Caco-2 (cell line): ENCODE measurements around the gene TMPRSS15. TPM values are rescaled to one million over a fixed set of nuclear protein-coding genes. Genes with fewer than 3 reads are reported as not detected.
A peak's percentile ranks its signal among the peaks of the same experiment; 100 is the strongest.
"Not testable (repeated sequence)": the region's sequence is repeated elsewhere in the genome, so short reads cannot be mapped to it uniquely, and the experiment has no call there.

ENCODE experiments used
- BruUV-seq: library from RNA; stranded (reverse); fragments of 400-500 nt; replicated peaks from 2 replicates; lab custom pipeline; 2021; lab: Mats Ljungman, UMichigan
- CTCF ChIA-PET: fragments of 300-600 bp; sonication (Branson Sonifier 250); formaldehyde crosslinking; loops from one replicate; lab custom pipeline; 2022; ENCODE audit warnings: antibody characterized with exemption; lab: Charles Lee
- POLR2A ChIA-PET: fragments of 300-600 bp; sonication (Branson Sonifier 250); formaldehyde crosslinking; loops from one replicate; lab custom pipeline; 2022; ENCODE audit warnings: antibody characterized with exemption; lab: Charles Lee
- DNase-seq, 2 experiments: peaks; one replicate each; pipeline versions ENCODE4 v3.0.0 to v3.0.0-alpha.2; 2020 to 2022
- H3K27me3 ChIP-seq: replicated peaks from 2 replicates; pipeline ENCODE4 v1.6.0; 2011; ENCODE audit warnings: low read length; ENCODE audit not compliant: control insufficient read depth, insufficient read depth
- H3K36me3 ChIP-seq: 2 replicates; pipeline ENCODE4 v1.5.1; 2011; ENCODE audit warnings: low read length; ENCODE audit not compliant: control insufficient read depth, insufficient read depth
- H3K4me1 ChIP-seq: fragments of 250-450 bp; sonication (Bioruptor Pico); 2 replicates; pipeline ENCODE4 v1.5.1; 2020; ENCODE audit warnings: mild to moderate bottlenecking
- H3K4me3 ChIP-seq: 2 replicates; pipeline ENCODE4 v1.5.1; 2011; ENCODE audit warnings: low read depth, mild to moderate bottlenecking, control low read depth, low read length
- H3K9me3 ChIP-seq: fragments of 250-450 bp; sonication (Bioruptor Pico); 2 replicates; pipeline ENCODE4 v1.5.1; 2020; ENCODE audit warnings: mild to moderate bottlenecking, moderate library complexity
- H3K27ac Mint-ChIP-seq: one replicate; pipeline ENCODE4 v1.8.0; 2022; ENCODE audit warnings: mixed read lengths; ENCODE audit not compliant: unreplicated experiment
- H3K27me3 Mint-ChIP-seq: one replicate; pipeline ENCODE4 v1.8.0; 2022; ENCODE audit warnings: mixed read lengths; ENCODE audit not compliant: insufficient read depth, unreplicated experiment
- H3K36me3 Mint-ChIP-seq: one replicate; pipeline ENCODE4 v1.8.0; 2022; ENCODE audit warnings: mild to moderate bottlenecking, mixed read lengths; ENCODE audit not compliant: insufficient read depth, unreplicated experiment
- H3K4me1 Mint-ChIP-seq: one replicate; pipeline ENCODE4 v1.8.0; 2022; ENCODE audit warnings: low read depth, mixed read lengths; ENCODE audit not compliant: unreplicated experiment
- H3K4me3 Mint-ChIP-seq: one replicate; pipeline ENCODE4 v1.8.0; 2022; ENCODE audit warnings: mild to moderate bottlenecking, moderate library complexity, mixed read lengths; ENCODE audit not compliant: unreplicated experiment
- H3K9me3 Mint-ChIP-seq: one replicate; pipeline ENCODE4 v1.8.0; 2022; ENCODE audit warnings: mixed read lengths; ENCODE audit not compliant: unreplicated experiment
- CTCF ChIP-seq, 2 experiments: fragments of 200-600 bp in 1 of 2; IDR thresholded peaks; 1 replicate in 1 of 2; 2 replicates in 1 of 2; pipeline versions ENCODE4 v1.5.1 to v1.8.0; 2011 to 2022; ENCODE audit warnings: antibody characterized with exemption in 1 of 2, control low read depth in 1 of 2, inconsistent platforms in 1 of 2, low read depth in 1 of 2, low read length in 1 of 2, mild to moderate bottlenecking in 1 of 2, moderate library complexity in 1 of 2; ENCODE audit not compliant: insufficient read depth in 1 of 2, severe bottlenecking in 1 of 2, unreplicated experiment in 1 of 2
- intact Hi-C: fragments of 100-400 bp; cut with micrococcal nuclease; formaldehyde crosslinking; loops from one replicate; pipeline ENCODE4 v1.10.0; 2022; ENCODE audit not compliant: unreplicated experiment
- total RNA-seq: library from RNA; stranded (reverse); gene quantifications from 2 replicates; pipeline ENCODE4 v1.2.3, GENCODE V29; 2022

The TMPRSS15 gene
- total RNA-seq, 1 experiment from 2014 or later, result not detected

GRCh38 chr21:18384771-18385170, 18.8 kb downstream of the TMPRSS15 start:
- intact Hi-C loops, result no loop called here
- H3K4me1 Mint-ChIP-seq, result no peaks in the 10 kb centered on the region

GRCh38 chr21:18382934-18383619, 20.5 kb downstream of the TMPRSS15 start:
- H3K9me3 Mint-ChIP-seq, H3K27me3 Mint-ChIP-seq, H3K4me1 Mint-ChIP-seq, H3K36me3 Mint-ChIP-seq, H3K9me3 ChIP-seq, H3K4me1 ChIP-seq, H3K4me3 ChIP-seq, H3K4me3 Mint-ChIP-seq, H3K27me3 ChIP-seq, POLR2A ChIA-PET, BruUV-seq, CTCF ChIA-PET, intact Hi-C loops, H3K27ac Mint-ChIP-seq, H3K36me3 ChIP-seq, DNase-seq: not testable (repeated sequence)

More at GRCh38 chr21:18384771-18385170, 18.8 kb downstream of the TMPRSS15 start:
- Histone ChIP-seq H3K4me3 (no peak overlapping the region), H3K9me3 (no peaks in the 10 kb centered on the region), H3K4me1 (no peaks in the 10 kb centered on the region), H3K36me3 (no peaks in the 10 kb centered on the region), H3K27me3 (no peaks in the 10 kb centered on the region)
- no TSS peak for BruUV-seq
- ChIA-PET CTCF (interaction anchor here (0.6 kb wide), 1 partner anchor 13 kb away, joined by 3 read pairs; no protein-coding TSS in a partner anchor), POLR2A (no interaction called here)
- Mint-ChIP-seq H3K9me3 (no peaks in the 10 kb centered on the region), H3K4me3 (no peak overlapping the region), H3K36me3 (peaks cover 5% of the 10 kb centered on the region), H3K27ac (no peak overlapping the region), H3K27me3 (peaks cover 2% of the 10 kb centered on the region)
- peak; percentile 39 to 62 for TF ChIP-seq CTCF (IDR thresholded peaks at IDR 0.05; ENCODE audit: insufficient read depth in 1 of 2, low read depth in 1 of 2, low read length in 1 of 2, severe bottlenecking in 1 of 2, unreplicated experiment in 1 of 2)
- DNase-seq, result peak in 1 of 2 experiments; percentile 30

GRCh38 chr21:18382141-18382540, 21.4 kb downstream of the TMPRSS15 start:
- no peaks in the 10 kb centered on the region for H3K9me3 Mint-ChIP-seq
- no peak overlapping the region for H3K4me3 Mint-ChIP-seq
- POLR2A ChIA-PET, result no interaction called here
- Histone ChIP-seq H3K27me3 (no peaks in the 10 kb centered on the region), H3K4me1 (no peaks in the 10 kb centered on the region), H3K36me3 (no peaks in the 10 kb centered on the region), H3K4me3 (no peak overlapping the region), H3K9me3 (no peaks in the 10 kb centered on the region)
- BruUV-seq, result no TSS peak
- intact Hi-C loops, result no loop called here
- no peak overlapping the region for H3K27ac Mint-ChIP-seq
- DNase-seq, result no peak
- CTCF ChIA-PET, result no interaction called here
- H3K27me3 Mint-ChIP-seq, result no peaks in the 10 kb centered on the region
- H3K36me3 Mint-ChIP-seq, result peaks cover 5% of the 10 kb centered on the region
- no peaks in the 10 kb centered on the region for H3K4me1 Mint-ChIP-seq
- TF ChIP-seq CTCF (IDR thresholded peaks at IDR 0.05; ENCODE audit: insufficient read depth in 1 of 2, low read depth in 1 of 2, low read length in 1 of 2, severe bottlenecking in 1 of 2, unreplicated experiment in 1 of 2), result no peak
